Stimulated activated CD4-positive, alpha-beta T cell treated with anti-CD3 and anti-CD28 coated beads, Interleukin-15, amount 100 ng/mL, for 48 hours (primary cell): ENCODE measurements around the gene ANKRD18B.
A peak's percentile ranks its signal among the peaks of the same experiment; 100 is the strongest.
"Not testable (repeated sequence)": the region's sequence is repeated elsewhere in the genome, so short reads cannot be mapped to it uniquely, and the experiment has no call there.

Experiments used
- DNase-seq, 2 donors: peaks; one replicate each; pipeline ENCODE4 v3.0.0-alpha.2; 2020; ENCODE audit warnings: low read depth in 2 of 2

The ANKRD18B gene

DNA sequence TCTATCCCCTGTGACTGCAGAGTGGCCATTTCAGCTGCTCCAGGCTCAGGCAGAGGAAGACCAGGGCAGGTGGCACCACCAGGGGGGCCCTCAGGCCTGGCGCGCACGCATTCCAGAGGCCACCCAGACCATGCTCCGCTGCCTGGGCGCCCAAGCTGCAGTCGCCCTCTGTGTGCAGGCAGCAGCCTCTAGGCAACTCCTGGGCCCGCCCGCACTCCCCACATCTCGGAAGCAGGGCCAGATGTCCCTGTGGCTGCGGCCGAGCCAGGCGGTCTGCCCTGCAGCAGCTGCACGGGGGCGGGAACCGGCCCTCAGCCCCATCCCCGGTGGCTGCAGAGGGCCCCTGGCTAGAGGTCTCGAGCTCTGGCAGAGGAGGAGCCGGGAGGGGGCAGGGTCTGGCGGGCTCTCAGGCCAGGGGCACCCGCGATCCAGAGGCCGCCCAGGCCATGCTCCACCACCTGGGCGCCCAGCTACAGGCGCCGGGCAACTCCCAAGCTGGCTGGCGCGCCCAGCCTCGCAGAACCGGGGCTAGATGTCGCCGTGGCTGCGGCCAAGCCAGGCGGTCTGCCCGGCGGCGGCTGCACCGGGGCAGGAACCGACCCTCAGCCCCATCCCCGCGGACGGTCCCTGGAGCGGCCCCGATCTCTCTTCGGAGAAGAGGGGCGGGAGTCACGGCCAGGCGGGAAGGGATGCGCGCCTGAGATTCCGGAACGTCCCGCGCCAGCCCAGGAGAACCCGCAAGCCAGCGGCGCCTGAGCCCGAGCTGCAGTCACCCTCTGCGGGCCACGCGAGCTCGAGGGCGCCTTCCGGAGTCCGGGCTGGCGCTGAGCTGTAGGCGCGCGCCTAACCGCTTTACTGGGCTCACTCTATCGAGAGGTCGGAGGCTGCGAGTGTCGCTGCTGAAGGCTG, at the start of gene ANKRD18B:
TSS of gene ANKRD18B (plus strand) at position 855 of the 909 bp plus-strand sequence. CDS start 239 bp downstream, outside the sequence.
- DNase-seq, result peak in 1 of 2 donors; percentile 44

DNA sequence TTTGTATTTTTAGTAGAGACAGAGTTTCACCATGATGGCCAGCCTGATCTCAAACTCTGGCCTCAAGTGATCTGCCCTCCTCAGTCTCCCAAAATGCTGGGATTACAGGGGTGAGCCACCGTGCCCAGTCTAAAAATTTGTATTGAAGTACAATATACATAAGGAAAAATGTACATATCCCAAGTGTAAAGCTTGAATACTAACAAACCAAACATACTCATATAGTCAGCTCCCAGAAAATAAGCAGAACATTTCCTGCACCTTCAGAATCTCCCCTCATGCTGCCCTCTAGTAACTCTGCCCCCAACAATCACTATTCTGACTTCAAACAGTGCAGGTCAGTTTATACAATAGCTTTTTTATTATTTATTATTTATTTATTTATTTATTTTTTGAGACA, 48.7 kb upstream of the ANKRD18B start:
- DNase-seq, result no peak

DNA sequence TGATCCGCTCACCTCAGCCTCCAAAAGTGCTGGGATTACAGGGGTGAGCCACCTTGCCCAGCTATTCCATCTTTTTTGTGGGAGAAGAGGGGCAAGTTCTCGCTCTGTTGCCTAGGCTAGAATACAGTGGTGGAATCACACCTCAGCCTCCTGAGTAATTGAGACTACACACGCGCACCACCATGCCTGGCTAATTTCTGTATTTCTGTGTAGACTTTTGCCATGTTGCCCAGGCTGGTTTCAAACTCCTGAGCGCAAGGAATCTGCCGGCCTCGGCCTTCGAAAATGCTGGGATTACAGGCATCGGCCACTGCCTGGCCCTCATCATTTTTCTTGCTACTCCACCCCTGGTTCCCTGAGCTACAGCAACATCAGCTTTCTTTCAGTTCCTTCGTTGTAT, 47.5 kb upstream of the ANKRD18B start:
- DNase-seq, result no peak

DNA sequence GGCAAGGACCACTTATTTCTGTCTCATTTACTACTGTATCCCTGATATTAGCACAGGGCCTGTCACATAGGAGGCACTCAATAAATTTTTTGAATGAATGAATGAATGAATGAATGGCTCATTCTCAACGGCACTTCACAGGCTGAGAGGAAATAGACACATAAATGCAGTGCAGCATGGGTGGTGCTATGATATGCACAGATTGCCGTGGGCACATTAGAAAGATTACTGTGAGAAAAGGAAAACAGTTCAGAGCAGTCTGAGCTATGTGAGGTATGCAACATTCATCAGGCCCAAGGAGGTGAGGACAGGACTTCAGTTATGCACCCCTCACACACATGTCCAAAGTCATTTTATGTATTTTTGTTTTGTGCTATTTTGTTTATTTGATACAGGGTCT, 43.9 kb upstream of the ANKRD18B start:
- no peak for DNase-seq

DNA sequence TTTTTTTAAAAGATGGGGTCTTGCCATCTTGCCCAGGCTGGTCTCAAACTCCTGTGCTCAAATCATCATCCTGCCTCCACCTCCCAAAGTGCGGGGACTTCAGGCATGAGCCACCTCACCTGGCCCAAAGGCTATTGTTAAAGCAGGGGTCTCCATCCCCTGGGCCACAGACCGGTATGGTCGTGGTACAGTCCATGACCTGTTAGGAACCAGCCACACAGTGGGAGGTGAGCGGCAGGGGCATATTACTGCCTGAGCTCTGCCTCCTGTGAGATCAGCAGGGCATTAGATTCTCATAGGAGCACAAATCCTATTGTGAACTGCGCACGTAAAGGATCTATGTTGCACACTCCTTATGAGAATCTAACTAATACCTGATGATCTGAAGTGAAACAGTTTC, 43.1 kb upstream of the ANKRD18B start:
- DNase-seq, result no peak

DNA sequence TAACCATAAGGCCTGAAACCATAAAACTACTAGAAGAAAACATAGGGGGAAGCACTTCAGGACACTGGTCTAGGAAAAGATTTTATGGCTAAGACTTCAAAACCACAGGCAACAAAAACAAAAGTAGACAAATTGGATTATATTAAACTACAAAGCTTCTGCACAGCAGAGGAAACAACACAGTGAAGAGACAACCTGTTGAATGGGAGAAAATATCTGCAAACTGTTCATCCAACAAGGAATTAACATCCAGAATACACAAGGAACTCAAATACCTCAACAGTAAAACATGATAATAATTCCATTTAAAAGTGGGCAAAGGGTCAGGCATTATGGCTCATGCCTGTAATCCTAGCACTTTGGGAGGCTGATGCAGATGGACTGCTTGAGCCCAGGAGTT, 38.7 kb upstream of the ANKRD18B start:
- not testable (repeated sequence) for DNase-seq

DNA sequence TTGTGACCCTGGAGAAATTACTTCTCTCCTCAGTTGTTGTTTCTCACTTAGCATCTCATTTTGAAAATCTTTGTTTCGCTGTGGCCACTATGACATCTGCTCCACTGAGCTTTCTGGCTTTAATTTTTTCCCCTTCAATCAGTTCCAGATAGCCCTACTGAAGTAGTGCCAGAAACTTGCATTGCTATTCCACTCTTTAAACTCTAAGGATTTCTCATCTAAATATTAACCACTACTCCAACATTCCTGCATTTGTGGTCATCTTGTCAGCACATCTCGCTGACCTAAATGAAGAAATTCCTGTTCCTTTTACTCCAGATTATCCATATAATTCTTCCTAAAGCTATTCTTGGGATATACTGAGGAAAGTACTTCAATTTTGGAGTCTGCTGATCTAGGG, 35.0 kb upstream of the ANKRD18B start:
- no peak for DNase-seq

DNA sequence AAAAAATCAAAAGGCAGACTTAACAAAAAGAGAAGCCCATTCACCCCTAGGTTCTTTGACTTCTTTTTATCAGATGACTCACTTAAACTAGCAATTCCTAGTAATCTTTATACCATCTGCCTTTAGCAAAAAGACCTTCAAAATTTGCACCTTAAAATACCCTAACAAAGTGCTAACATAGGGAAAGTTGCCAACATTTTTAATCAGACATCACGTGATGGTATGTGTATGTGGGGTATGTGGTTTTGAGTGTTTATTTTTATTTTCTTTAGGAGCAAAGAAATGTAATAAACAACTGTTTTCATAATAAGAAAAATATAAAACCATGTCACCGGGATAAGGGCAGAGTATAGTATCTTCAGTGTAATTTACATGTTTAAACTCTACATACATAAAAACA, 30.2 kb upstream of the ANKRD18B start:
- not testable (repeated sequence) for DNase-seq

DNA sequence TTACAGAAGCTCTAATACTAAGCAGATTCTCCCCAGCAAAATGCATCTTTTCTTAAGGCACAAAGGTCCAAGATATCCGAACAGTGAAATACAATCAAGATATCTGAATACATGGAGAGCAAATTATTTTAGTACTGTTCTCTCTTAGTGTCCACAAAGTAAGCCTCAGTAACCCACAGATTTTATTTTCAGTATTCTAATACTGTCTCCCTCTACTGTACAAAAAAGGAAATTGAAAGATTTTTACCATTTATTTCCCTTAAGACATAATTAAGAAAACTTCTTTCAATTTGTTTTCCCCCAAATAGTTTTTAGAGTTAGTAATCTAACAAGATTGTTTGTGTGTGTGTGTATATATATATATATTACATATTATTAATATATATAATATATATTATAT, 25.7 kb upstream of the ANKRD18B start:
- DNase-seq, result no peak

DNA sequence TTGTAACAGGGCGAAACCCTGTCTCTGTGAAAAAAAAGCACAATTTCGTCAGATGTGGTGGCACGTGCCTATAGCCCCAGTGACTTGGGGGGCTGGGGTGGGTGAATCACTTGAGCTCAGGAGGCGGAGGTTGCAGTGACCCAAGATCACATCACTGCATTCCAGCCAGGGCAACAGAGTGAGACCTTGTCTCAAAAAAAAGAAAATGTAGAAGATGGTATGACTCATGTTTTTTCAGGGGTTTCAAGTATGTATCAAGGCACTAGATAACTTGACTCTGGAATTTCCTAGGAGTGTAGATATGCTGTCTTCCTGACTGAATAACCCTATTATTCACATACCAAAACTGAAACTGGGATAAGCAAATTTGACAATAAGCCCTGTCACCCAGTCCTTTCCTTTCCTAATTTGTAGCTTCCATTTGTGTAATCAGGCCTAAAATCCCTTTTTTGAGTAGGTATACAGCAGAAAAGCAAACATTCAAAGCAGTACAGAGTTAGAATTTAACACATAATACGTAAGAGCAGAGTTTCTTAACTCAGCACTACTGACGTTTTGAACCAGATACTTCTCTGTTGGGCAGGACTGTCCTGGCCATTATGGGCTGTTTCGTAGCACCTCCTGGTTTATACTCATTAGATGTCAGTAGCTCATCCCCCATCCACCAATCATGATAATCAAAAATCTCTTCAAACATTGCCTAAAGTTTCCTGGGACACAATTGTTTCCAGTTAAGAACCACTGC, 17.3 kb upstream of the ANKRD18B start:
- peak in 1 of 2 donors; percentile 16 for DNase-seq

DNA sequence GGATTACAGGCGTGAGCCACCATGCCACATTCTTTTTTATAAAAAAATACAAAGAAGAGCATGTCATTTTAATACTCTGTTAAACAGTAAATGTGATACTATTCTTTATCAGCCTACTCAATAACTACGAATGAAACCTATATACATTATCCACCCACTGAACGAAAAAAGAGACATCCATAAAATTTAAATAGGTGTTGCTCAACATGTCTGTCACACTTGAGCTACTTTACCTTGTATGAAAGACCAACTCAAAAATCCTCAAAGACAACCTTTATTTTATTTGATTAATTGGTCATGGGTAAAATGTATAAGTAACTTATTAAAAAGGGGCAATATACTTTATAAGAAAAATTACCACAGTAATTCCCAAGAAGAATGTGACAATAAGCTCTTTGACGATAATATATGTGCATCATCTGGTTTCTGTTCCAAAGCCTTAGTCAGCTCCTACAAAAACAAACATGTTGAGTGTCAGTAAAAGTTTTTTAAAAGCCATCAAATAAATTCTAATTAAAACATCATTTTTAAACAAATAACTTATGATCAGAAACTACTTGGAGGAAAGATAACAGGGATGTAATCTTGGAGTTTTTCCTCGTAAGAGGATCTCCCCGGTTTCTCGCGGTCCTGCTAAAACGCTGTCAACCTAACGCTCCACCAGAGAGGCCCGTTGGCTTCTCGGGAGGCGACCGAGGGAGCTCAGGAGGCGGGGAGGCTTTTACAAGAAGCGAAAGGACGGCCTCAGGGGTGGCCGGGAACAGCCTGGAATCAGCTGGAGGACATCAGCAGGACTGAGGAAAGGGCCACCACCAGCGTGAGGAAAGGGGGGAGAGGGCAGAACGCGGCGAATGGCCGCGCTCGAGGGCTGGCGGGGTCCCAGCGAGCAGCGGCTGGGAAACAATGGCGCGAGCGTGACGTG, 13.5 kb upstream of the ANKRD18B start:
- peak in 1 of 2 donors; percentile 26 for DNase-seq

DNA sequence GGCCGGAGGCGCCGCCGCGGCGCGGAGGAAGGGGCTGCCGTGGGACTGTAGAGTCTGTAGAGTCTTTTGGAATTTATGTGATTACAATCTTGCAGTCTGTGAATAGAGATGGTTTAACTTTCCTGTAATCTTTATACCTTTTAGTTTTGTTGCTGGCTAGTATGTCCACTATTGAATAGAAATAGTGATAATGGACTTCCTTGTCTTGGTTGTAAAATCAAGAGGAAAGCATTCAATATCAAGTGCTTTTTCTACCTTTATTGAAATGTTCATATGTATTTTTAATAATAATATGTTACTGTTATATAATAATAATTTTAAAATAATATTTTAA, 12.9 kb upstream of the ANKRD18B start:
- DNase-seq, result not testable (repeated sequence)

DNA sequence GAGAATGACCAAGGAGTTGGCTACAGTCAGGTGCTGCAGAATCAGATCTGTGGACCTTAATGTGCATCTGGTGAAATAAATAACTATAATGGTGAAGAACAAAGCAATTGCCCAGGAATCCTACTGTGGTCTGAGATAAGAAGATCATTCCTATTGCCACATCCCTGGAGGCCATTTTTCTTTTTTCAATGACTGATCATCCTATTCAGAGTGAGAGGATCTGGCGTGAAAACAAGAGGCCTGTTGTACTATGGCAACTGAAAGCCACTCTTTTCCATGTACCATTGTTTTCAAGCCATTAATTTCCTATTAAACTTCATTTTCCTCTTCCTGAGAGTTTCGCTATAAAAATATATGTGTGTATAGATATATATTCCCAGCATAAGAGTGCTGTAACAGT, 11.5 kb upstream of the ANKRD18B start:
- not testable (repeated sequence) for DNase-seq

DNA sequence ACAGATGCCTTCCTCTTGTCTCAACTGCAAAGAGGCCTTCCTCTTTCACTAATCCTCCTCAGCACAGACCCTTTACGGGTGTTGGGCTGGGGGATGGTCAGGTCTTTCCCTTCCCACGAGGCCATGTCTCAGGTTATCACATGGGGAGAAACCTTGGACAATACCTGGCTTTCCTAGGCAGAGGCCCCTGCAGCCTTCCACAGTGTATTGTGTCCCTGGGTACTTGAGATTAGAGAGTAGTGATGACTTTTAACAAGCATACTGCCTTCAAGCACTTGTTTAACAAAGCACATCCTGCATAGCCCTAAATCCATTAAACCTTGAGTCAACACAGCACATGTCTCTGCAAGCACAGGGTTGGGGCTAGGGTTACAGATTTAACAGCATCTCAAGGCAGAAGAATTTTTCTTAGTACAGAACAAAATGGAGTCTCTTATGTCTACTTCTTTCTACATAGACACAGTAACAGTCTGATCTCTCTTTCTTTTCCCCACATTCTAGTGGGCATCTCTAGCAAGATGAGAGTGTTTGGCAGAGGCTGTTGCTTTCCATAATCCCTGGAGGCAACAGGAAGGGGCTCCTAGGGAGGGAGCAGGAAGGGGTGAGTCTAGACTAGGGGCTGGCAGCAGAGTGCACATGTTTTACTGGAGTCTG, 8.6 kb upstream of the ANKRD18B start:
- not testable (repeated sequence) for DNase-seq

DNA sequence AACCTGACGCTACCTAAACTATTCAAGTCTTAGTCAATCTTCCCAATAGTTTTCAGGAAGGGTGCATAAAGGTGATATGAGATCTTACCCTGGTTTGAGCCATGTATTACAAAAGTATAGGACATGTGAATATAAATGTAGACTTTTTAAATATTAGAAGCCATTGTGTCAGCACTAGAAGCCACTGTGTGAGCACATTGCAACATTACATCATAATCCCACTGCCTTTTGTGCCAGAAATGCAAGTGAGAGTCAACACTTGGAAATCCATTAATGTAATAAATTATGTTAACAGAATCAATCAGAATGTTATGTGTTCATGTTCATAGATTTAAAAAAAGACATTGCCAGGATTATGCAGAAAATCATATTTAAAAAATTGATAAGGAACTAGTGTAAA, 7.7 kb upstream of the ANKRD18B start:
- not testable (repeated sequence) for DNase-seq

DNA sequence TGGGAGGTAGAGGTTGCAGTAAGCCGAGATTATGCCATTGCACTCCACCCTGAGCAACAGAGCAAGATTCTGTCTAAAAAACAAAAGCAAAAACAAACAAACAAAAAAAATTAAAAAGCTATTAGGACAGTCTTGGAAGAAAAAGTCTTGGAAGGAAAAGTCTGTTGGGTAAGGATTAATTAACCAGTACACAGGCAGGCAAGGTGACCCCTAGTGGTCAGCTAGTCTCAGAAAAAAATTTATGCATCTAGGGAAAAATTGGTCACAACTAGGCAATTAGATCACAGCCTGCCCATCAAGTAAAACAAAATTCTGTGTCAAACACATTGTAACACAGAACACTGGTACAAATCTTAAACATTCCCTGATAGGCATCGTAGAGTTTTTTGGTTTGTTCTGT, 6.7 kb upstream of the ANKRD18B start:
- DNase-seq, result no peak

DNA sequence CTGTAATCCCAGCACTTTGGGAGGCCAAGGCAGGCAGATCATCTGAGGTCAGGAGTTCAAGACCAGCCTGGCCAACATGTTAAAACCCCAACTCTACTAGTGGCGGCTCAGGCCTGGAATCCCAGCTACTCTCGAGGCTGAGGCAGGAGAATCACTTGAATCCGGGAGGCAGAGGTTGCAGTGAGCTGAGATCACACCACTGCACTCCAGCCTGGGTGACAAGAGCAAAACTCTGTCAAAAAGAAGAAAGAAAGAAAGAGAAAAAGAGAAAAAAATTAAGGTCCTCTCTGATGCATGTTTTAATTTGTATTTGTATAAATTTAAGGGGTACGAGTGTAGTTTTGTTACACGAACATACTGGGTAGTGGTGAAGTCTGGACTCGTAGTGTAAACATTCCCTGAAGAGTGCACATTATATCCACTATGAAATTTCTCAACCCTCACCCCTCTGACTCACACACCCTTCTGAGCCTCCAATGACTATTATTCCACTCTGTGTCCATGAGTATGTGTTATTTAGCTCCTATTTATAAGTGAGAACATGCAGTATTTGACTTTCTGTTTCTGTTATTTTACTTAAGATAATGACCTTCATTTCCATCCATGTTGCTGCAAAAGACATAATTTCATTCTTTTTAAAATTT, 6.0 kb upstream of the ANKRD18B start:
- not testable (repeated sequence) for DNase-seq

DNA sequence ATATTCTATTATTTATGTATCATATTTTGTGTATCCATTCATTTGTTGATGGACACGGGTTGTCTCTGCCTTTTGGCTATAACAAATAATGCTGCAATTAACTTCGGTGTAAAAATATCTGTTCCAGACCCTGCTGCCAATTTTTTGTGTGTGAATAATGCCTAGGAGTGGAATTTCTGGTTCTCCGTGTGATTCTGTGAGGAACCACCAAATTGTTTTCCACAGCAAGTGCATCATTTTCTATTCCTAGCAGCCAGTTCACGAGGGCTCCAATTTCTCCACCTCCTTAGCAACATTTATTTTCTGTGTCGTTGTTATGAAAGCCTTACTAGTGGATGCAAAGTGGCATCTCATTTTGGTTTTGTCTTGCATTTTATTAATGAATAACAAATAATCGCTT, 2.2 kb upstream of the ANKRD18B start:
- not testable (repeated sequence) for DNase-seq

DNA sequence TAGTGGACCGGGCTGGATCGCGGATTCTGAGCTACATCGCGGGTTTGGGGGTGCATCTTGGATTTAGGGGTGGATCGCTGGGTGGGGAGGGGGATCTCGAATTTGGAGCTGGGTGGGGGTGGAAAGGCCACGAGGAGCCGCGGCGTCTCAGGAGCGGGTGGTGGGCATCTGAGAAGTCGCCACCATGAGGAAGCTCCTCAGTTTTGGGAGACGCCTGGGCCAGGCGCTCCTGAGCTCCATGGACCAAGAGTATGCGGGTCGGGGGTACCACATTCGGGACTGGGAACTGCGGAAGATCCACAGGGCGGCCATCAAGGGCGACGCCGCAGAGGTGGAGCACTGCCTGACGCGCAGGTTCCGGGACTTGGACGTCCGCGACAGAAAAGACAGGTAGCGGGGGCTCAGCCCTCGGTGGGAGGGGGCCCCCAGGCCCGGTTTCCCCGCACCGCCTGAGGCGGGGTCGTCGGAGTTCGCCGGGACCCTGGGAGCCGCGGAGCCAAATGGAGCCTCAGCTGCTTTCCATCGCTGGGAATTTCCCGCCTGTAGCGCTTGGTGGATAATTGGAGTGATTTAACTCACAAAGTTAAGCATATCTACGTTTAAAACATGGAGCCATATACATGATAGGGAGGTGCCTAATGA, 376 bp downstream of the ANKRD18B start:
- DNase-seq, result no peak

DNA sequence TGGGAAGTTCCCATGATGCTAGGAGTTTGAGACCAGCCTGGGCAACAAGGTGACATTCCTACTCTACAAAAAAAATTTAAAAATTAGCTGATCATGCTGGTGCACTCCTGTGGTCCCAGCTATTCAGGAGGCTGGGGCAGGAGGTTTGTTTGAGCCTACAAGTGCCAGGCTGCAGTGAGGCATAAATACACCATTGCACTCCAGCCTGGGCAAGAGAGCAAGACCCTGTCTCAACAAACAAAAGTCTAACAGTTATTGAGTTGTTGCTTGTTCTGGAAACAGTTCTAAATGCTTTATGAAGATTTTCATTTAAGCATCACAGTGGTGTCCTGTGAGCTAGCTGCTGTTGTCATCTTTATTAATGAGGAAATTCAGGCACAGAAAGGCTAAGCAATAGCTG, 4.0 kb downstream of the ANKRD18B start:
- not testable (repeated sequence) for DNase-seq
